SU-DHL-6 (cell line): Measurements from ENCODE around the gene B4GALNT1.
"Not testable (repeated sequence)": the region's sequence is repeated elsewhere in the genome, so short reads cannot be mapped to it uniquely, and the experiment has no call there.

ENCODE experiments used
- H2AFZ ChIP-seq: fragments of 200-600 bp; sonication (generic); 2 replicates; pipeline ENCODE4 v1.6.1; 2014; ENCODE audit warnings: low read depth, mild to moderate bottlenecking, moderate library complexity, mixed read lengths, antibody characterized with exemption, low read length; ENCODE audit not compliant: severe bottlenecking
- H3F3A ChIP-seq: fragments of 200-600 bp; shearing (Covaris generic); 2 replicates; pipeline ENCODE4 v1.6.0; 2016; ENCODE audit warnings: antibody characterized with exemption, mild to moderate bottlenecking; ENCODE audit not compliant: insufficient read depth
- H3K27ac ChIP-seq: fragments of 200-600 bp; sonication (generic); 2 replicates; pipeline ENCODE4 v1.5.1; 2016; ENCODE audit warnings: low read depth, mild to moderate bottlenecking, low read length, moderate library complexity, mixed read lengths
- H3K27me3 ChIP-seq: fragments of 200-600 bp; sonication (generic), shearing (Covaris generic); 2 replicates; pipeline ENCODE4 v1.6.0; 2014; ENCODE audit warnings: mild to moderate bottlenecking, low read length
- H3K36me3 ChIP-seq: fragments of 200-600 bp; sonication (generic); 2 replicates; pipeline ENCODE4 v1.6.1; 2014; ENCODE audit warnings: mild to moderate bottlenecking, low read length, mixed read lengths
- H3K4me2 ChIP-seq: fragments of 300-600, 200-600 bp; shearing (Covaris generic), sonication (generic); 2 replicates; pipeline ENCODE4 v1.6.0; 2014; ENCODE audit warnings: low read length, low read depth, mild to moderate bottlenecking; ENCODE audit not compliant: poor library complexity, severe bottlenecking
- H3K4me3 ChIP-seq: fragments of 200-600 bp; sonication (generic); 2 replicates; pipeline ENCODE4 v1.5.1; 2014; ENCODE audit warnings: antibody characterized with exemption, low read length, mild to moderate bottlenecking, mixed read lengths; ENCODE audit not compliant: insufficient read depth, poor library complexity, severe bottlenecking
- H3K79me2 ChIP-seq: fragments of 200-600 bp; sonication (generic); 2 replicates; pipeline ENCODE4 v1.6.1; 2014; ENCODE audit warnings: mild to moderate bottlenecking, low read length, moderate library complexity; ENCODE audit not compliant: insufficient read depth
- H3K9ac ChIP-seq: fragments of 200-600 bp; sonication (generic); 2 replicates; pipeline ENCODE4 v1.7.0; 2014; ENCODE audit warnings: mild to moderate bottlenecking, low read length
- H3K9me2 ChIP-seq: fragments of 200-600 bp; sonication (generic); replicated peaks from 2 replicates; pipeline ENCODE4 v1.6.1; 2014; ENCODE audit warnings: low read length; ENCODE audit not compliant: insufficient read depth
- H3K9me3 ChIP-seq: fragments of 200-600 bp; sonication (generic); 2 replicates; pipeline ENCODE4 v1.6.1; 2014; ENCODE audit warnings: low read length, mixed read lengths; ENCODE audit not compliant: insufficient read depth
- H4K20me1 ChIP-seq: fragments of 200-600 bp; sonication (generic); 2 replicates; pipeline ENCODE4 v1.6.1; 2014; ENCODE audit warnings: low read depth, mild to moderate bottlenecking, antibody characterized with exemption, low read length, moderate library complexity, mixed read lengths
- EZH2phosphoT487 ChIP-seq: fragments of 200-600 bp; sonication (generic), shearing (Covaris generic); conservative IDR thresholded peaks from 2 replicates; pipeline ENCODE4 v1.6.1; 2018; ENCODE audit warnings: mild to moderate bottlenecking, antibody characterized with exemption, low read length, moderate library complexity, mixed read lengths
- TF ChIP-seq, protein P1 (sequence below): fragments of 200-600 bp; sonication (generic); IDR thresholded peaks from one replicate; pipeline ENCODE4 v1.5.1; 2017; ENCODE audit warnings: antibody characterized with exemption, mild to moderate bottlenecking, low read length, moderate library complexity; ENCODE audit not compliant: insufficient read depth, poor library complexity, severe bottlenecking

Gene B4GALNT1

DNA sequence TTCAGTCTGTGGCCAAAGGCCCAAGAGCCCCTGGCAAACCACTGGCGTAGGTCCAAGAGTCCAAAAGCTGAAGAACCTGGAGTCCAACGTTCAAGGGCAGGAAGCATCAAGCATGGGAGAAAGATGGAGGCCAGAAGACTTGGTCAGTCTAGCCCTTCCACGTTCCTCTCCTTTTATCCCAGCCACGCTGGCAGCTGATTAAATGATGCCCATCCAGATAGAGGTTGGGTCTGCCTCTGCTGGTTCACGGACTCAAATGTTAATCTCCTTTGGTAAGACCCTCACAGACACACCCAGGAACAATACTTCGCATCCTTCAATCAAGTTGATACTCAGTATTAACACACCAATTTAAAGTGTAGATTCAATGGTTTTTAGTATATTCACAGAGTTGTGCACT, 39.8 kb upstream of the B4GALNT1 start:
- Histone ChIP-seq H3K36me3 (no peaks in the 10 kb centered on the region), H3K79me2 (no peaks in the 10 kb centered on the region), H3K27me3 (no peaks in the 10 kb centered on the region), H3F3A (no peaks in the 10 kb centered on the region), H3K9ac (no peak overlapping the region), H3K4me3 (no peak overlapping the region), H3K27ac (no peak overlapping the region), H3K9me3 (no peaks in the 10 kb centered on the region), H2AFZ (no peak overlapping the region), H4K20me1 (no peaks in the 10 kb centered on the region), H3K4me2 (no peak overlapping the region), H3K9me2 (no peaks in the 10 kb centered on the region)
- no peak for TF ChIP-seq EZH2phosphoT487
- TF ChIP-seq, protein P1, sequence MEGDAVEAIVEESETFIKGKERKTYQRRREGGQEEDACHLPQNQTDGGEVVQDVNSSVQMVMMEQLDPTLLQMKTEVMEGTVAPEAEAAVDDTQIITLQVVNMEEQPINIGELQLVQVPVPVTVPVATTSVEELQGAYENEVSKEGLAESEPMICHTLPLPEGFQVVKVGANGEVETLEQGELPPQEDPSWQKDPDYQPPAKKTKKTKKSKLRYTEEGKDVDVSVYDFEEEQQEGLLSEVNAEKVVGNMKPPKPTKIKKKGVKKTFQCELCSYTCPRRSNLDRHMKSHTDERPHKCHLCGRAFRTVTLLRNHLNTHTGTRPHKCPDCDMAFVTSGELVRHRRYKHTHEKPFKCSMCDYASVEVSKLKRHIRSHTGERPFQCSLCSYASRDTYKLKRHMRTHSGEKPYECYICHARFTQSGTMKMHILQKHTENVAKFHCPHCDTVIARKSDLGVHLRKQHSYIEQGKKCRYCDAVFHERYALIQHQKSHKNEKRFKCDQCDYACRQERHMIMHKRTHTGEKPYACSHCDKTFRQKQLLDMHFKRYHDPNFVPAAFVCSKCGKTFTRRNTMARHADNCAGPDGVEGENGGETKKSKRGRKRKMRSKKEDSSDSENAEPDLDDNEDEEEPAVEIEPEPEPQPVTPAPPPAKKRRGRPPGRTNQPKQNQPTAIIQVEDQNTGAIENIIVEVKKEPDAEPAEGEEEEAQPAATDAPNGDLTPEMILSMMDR: no peak

DNA sequence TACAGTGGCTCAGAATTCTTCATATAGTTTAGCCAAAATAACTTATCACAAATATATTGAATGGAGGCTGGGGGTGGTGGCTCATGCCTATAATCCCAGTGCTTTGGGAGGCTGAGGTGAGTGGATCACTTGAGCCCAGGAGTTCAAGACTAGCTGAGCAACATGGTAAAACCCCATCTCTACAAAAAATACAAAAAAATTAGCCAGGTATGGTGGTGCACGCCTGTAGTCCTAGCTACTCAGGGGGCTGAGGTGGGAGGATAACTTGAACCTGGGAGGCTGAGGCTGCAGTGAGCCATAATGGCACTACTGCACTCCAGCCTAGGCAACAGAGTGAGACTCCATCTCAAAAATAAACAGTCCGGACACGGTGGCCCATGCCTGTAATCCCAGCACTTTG, 38.8 kb upstream of the B4GALNT1 start:
- not testable (repeated sequence) for H3K4me3 ChIP-seq, H2AFZ ChIP-seq, H4K20me1 ChIP-seq, H3K27me3 ChIP-seq, H3K4me2 ChIP-seq, H3K79me2 ChIP-seq, H3K27ac ChIP-seq, H3K36me3 ChIP-seq, H3K9ac ChIP-seq, H3K9me3 ChIP-seq, H3F3A ChIP-seq, H3K9me2 ChIP-seq

DNA sequence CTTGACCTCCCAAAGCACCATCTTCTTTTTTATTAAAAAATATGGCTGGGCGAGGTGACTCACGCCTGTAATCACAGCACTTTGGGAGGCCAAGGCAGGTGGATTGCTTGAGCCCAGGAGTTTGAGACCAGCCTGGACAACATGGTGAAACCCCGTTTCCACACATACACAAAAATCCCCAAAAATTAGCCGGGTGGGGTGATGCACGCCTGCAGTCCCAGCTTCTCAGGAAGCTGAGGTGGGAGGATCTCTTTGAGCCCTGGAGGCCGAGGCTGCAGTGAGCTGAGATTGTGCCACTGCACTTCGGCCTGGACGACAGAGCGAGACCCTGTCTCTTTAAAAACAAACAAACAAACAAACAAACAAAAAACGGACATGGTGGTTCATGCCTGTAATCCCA, 36.7 kb upstream of the B4GALNT1 start:
- not testable (repeated sequence) for H3K9me3 ChIP-seq, H3F3A ChIP-seq, H3K36me3 ChIP-seq, H3K9ac ChIP-seq, H2AFZ ChIP-seq, H3K4me2 ChIP-seq, H3K79me2 ChIP-seq, H3K4me3 ChIP-seq, H3K9me2 ChIP-seq, H3K27me3 ChIP-seq, H3K27ac ChIP-seq, H4K20me1 ChIP-seq

DNA sequence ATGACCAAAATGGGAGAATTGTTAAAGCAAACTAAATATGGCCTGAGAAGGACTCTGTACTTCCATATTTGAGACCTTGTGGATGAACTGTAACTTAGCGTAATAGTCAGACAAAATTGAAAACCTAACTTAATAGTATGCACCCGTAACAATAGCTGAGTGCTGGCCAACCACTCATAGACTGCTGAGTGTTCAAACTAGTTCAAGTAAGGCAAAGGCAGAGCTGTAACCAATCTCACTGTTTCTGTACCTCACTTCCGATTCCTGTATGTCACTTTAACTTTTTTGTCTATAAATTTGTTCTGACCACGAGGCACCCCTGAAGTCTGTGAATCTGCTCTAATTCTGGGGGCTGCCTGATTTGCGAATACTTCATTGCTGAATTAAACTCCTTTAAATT, 33.9 kb upstream of the B4GALNT1 start:
- TF ChIP-seq EZH2phosphoT487: no peak
- TF ChIP-seq, protein P1: no peak
- H3F3A ChIP-seq: no peaks in the 10 kb centered on the region
- peaks cover 4% of the 10 kb centered on the region; the same call in 1 of the 2 replicates for H3K9me3 ChIP-seq

DNA sequence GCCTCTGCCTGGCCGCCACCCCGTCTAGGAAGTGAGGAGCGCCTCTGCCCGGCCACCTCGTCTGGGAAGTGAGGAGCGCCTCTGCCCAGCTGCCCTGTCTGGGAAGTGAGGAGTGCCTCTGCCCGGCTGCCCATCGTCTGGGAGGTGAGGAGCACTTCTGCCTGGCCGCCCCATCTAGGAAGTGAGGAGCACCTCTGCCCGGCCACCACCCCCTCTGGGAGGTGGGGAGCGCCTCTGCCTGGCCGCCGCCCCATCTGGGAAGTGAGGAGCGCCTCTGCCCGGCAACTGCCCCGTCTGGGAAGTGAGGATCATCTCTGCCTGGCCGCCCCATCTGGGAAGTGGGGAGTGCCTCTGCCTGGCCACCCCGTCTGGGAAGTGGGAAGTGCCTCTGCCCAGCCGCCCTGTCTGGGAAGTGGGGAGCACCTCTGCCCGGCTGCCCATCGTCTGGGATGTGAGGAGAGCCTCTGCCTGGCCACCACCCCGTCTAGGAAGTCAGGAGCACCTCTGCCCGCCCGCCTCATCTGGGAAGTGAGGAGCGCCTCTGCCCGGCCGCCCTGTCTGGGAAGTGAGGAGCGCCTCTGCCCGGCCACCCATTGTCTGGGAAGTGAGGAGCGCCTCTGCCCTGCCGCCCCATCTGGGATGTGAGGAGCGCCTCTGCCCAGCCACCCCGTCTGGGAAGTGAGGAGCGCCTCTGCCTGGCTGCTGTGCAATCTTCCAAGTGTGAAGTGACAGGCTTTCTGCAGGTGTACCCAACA, 32.2 kb upstream of the B4GALNT1 start:
- H3K9me3 ChIP-seq: peaks cover 19% of the 10 kb centered on the region; the same call in 1 of the 2 replicates

More for the DNA sequence above, 33.9 kb upstream of the B4GALNT1 start:
- Histone ChIP-seq H3K9ac (no peak overlapping the region), H3K4me3 (no peak overlapping the region), H3K27me3 (no peaks in the 10 kb centered on the region), H3K79me2 (no peaks in the 10 kb centered on the region), H2AFZ (no peak overlapping the region), H3K27ac (no peak overlapping the region), H3K36me3 (no peaks in the 10 kb centered on the region), H3K4me2 (no peak overlapping the region), H4K20me1 (no peaks in the 10 kb centered on the region), H3K9me2 (no peaks in the 10 kb centered on the region)

More for the DNA sequence above, 32.2 kb upstream of the B4GALNT1 start:
- H3K27ac ChIP-seq, H2AFZ ChIP-seq, H3K79me2 ChIP-seq, H3F3A ChIP-seq, H4K20me1 ChIP-seq, H3K36me3 ChIP-seq, H3K9ac ChIP-seq, H3K27me3 ChIP-seq, H3K4me2 ChIP-seq, H3K4me3 ChIP-seq, H3K9me2 ChIP-seq: not testable (repeated sequence)
